GM18870 (cell line): Measurements from ENCODE around the gene MTCL3.

Experiments used
- ATAC-seq: cut with Tn5 transposase; IDR thresholded peaks from one replicate; pipeline ENCODE4 v1.9.1; 2021; ENCODE audit warnings: moderate library complexity; ENCODE audit not compliant: unreplicated experiment

MTCL3 gene

GRCh38 chr6:127475135-127475822 lies 43.9 kb downstream of the MTCL3 start:
- ATAC-seq, result no peak

GRCh38 chr6:127471379-127472255 lies 47.5 kb downstream of the MTCL3 start:
- ATAC-seq, result no peak

GRCh38 chr6:127468936-127469335 lies 50.2 kb downstream of the MTCL3 start:
- ATAC-seq, result no peak

GRCh38 chr6:127466416-127466815 lies 52.7 kb downstream of the MTCL3 start:
- no peak for ATAC-seq

GRCh38 chr6:127464881-127465459 lies 54.2 kb downstream of the MTCL3 start:
- peak; percentile 86 for ATAC-seq

- no peak for ATAC-seq
These were observed 54.8 kb downstream of the MTCL3 start for GRCh38 chr6:127464161-127464880.

GRCh38 chr6:127463056-127463455 lies 56.1 kb downstream of the MTCL3 start:
- no peak for ATAC-seq

- no peak for ATAC-seq
These were observed 56.8 kb downstream of the MTCL3 start for GRCh38 chr6:127462376-127462775.

GRCh38 chr6:127460465-127460864 lies 58.7 kb downstream of the MTCL3 start:
- ATAC-seq, result no peak

- no peak for ATAC-seq
These were observed 59.9 kb downstream of the MTCL3 start, which contains the start of gene KIAA0408 for GRCh38 chr6:127459231-127459641. Gene KIAA0408 (minus strand): TSS chr6:127459389. CDS start chr6:127453981, 5,408 bp downstream.

- ATAC-seq, result no peak
These were observed 60.3 kb downstream of the MTCL3 start for GRCh38 chr6:127458817-127459216.

- ATAC-seq, result no peak
These were observed 60.9 kb downstream of the MTCL3 start for GRCh38 chr6:127458222-127458621.

- ATAC-seq, result no peak
These were observed 61.6 kb downstream of the MTCL3 start for GRCh38 chr6:127457456-127458064.

- ATAC-seq, result no peak
These were observed 62.7 kb downstream of the MTCL3 start for GRCh38 chr6:127456465-127456864.

- no peak for ATAC-seq
These were observed 65.1 kb downstream of the MTCL3 start for GRCh38 chr6:127453845-127454619.

GRCh38 chr6:127452803-127453202 lies 66.3 kb downstream of the MTCL3 start:
- no peak for ATAC-seq

- no peak for ATAC-seq
These were observed 67.7 kb downstream of the MTCL3 start for GRCh38 chr6:127451388-127451787.

GRCh38 chr6:127447780-127448179 lies 71.4 kb downstream of the MTCL3 start:
- ATAC-seq, result no peak

- no peak for ATAC-seq
These were observed 72.8 kb downstream of the MTCL3 start for GRCh38 chr6:127446356-127446755.

GRCh38 chr6:127441881-127442280 lies 77.3 kb downstream of the MTCL3 start:
- no peak for ATAC-seq
